B cell (primary cell): ENCODE data around the gene NPVF. TPM values are rescaled to one million over a fixed set of nuclear protein-coding genes. Genes with fewer than 3 reads are reported as not detected.

Source experiments
- ATAC-seq: fragments of 200-7000 bp; cut with Tn5 transposase; one replicate; pipeline ENCODE4 v1.10.0; 2021; ENCODE audit warnings: low read depth, mild to moderate bottlenecking, moderate number of reproducible peaks, moderate library complexity
- CTCF ChIA-PET: fragments of 350-600 bp; sonication (Branson Sonifier 250); formaldehyde crosslinking; loops from one replicate; lab custom pipeline; 2021; ENCODE audit warnings: antibody characterized with exemption, inconsistent platforms; lab: Charles Lee
- POLR2A ChIA-PET: fragments of 350-600 bp; sonication (Branson Sonifier 250); formaldehyde crosslinking; loops from one replicate; lab custom pipeline; 2021; ENCODE audit warnings: antibody characterized with exemption; lab: Charles Lee
- DNase-seq: peaks from one replicate; pipeline ENCODE4 v3.0.0; 2013
- H2AFZ ChIP-seq: 2 replicates; pipeline ENCODE4 v1.6.1; 2012; ENCODE audit warnings: mild to moderate bottlenecking, low read depth, low read length; ENCODE audit not compliant: insufficient read depth, poor library complexity, severe bottlenecking
- H3K27ac ChIP-seq, 2 donors: 1 replicate in 1 of 2; 2 replicates in 1 of 2; pipeline ENCODE4 v1.5.1; 2012 to 2013; ENCODE audit warnings: low read length in 2 of 2, mild to moderate bottlenecking in 2 of 2, moderate library complexity in 1 of 2
- H3K27me3 ChIP-seq, 4 experiments: fragments of 200-600 bp in 1 of 4; sonication (generic) in 1 of 4; replicated peaks in 1 of 4; 1 replicate in 2 of 4; 2 replicates in 2 of 4; pipeline versions ENCODE4 v1.6.1 to v1.7.0; 2013 to 2016; ENCODE audit warnings: low read length in 3 of 4, mild to moderate bottlenecking in 2 of 4, mixed read lengths in 1 of 4, moderate library complexity in 1 of 4; ENCODE audit not compliant: insufficient read depth in 4 of 4, control insufficient read depth in 3 of 4; ENCODE audit errors: control extremely low read depth in 1 of 4
- H3K36me3 ChIP-seq, 2 experiments: replicated peaks in 1 of 2; 1 replicate in 1 of 2; 2 replicates in 1 of 2; pipeline versions ENCODE4 v1.6.1 to v1.7.1; 2013; ENCODE audit warnings: low read length in 1 of 2; ENCODE audit not compliant: insufficient read depth in 2 of 2, control insufficient read depth in 1 of 2; ENCODE audit errors: control extremely low read depth in 1 of 2, extremely low read depth in 1 of 2
- H3K4me1 ChIP-seq, 2 donors: fragments of 200-600 bp in 1 of 2; sonication (generic) in 1 of 2; 1 replicate in 1 of 2; 2 replicates in 1 of 2; pipeline versions ENCODE4 v1.5.1 to v1.6.1; 2013 to 2017; ENCODE audit warnings: low read length in 2 of 2; ENCODE audit not compliant: control insufficient read depth in 2 of 2, insufficient read depth in 2 of 2
- H3K4me2 ChIP-seq: replicated peaks from 2 replicates; pipeline ENCODE3; 2012; ENCODE audit warnings: mild to moderate bottlenecking, low read depth, low read length; ENCODE audit not compliant: poor library complexity, severe bottlenecking
- H3K4me3 ChIP-seq, 5 experiments: fragments of 200-600 bp in 1 of 5; sonication (generic) in 1 of 5; 1 replicate in 3 of 5; 2 replicates in 2 of 5; pipeline versions ENCODE4 v1.5.1 to v1.7.0; 2011 to 2016; ENCODE audit warnings: low read length in 4 of 5, mild to moderate bottlenecking in 4 of 5, low read depth in 2 of 5, control low read depth in 1 of 5, moderate library complexity in 1 of 5; ENCODE audit not compliant: insufficient read depth in 1 of 5; ENCODE audit errors: control extremely low read depth in 1 of 5, extremely low read depth in 1 of 5
- H3K79me2 ChIP-seq: fragments of 200-600 bp; sonication (generic); one replicate; pipeline ENCODE4 v1.6.0; 2016; ENCODE audit warnings: low read length; ENCODE audit not compliant: control insufficient read depth, insufficient read depth
- H3K9ac ChIP-seq: fragments of 200-600 bp; sonication (generic); 2 replicates; pipeline ENCODE4 v1.6.1; 2017; ENCODE audit warnings: mild to moderate bottlenecking, low read length, moderate library complexity
- H3K9me3 ChIP-seq, 3 donors: one replicate each; pipeline versions ENCODE4 v1.6.1 to v1.7.1; 2013; ENCODE audit warnings: low read length in 2 of 3; ENCODE audit not compliant: control insufficient read depth in 2 of 3, insufficient read depth in 1 of 3; ENCODE audit errors: control extremely low read depth in 1 of 3
- H4K20me1 ChIP-seq: 2 replicates; pipeline ENCODE4 v1.6.0; 2012; ENCODE audit warnings: mild to moderate bottlenecking, low read length; ENCODE audit not compliant: insufficient read depth, control insufficient read depth, poor library complexity, severe bottlenecking
- H3K27ac Mint-ChIP-seq: one replicate; pipeline ENCODE4 v1.8.0; 2021; ENCODE audit warnings: mixed read lengths
- H3K27me3 Mint-ChIP-seq: one replicate; pipeline ENCODE4 v1.8.0; 2021; ENCODE audit warnings: mixed read lengths
- H3K4me1 Mint-ChIP-seq: one replicate; pipeline ENCODE4 v1.8.0; 2021; ENCODE audit warnings: mixed read lengths
- H3K4me3 Mint-ChIP-seq: one replicate; pipeline ENCODE4 v1.8.0; 2021; ENCODE audit warnings: mixed read lengths
- H3K9me3 Mint-ChIP-seq: one replicate; pipeline ENCODE4 v1.8.0; 2022; ENCODE audit warnings: mixed read lengths; ENCODE audit not compliant: insufficient read depth
- CTCF ChIP-seq: fragments of 200-600 bp; IDR thresholded peaks from one replicate; pipeline ENCODE4 v1.8.0; 2022; ENCODE audit warnings: antibody characterized with exemption, mild to moderate bottlenecking
- EZH2 ChIP-seq: IDR thresholded peaks from 2 replicates; pipeline ENCODE4 v1.6.1; 2012; ENCODE audit warnings: borderline replicate concordance, low read depth, mild to moderate bottlenecking, moderate library complexity, low read length; ENCODE audit not compliant: insufficient read depth, poor library complexity, severe bottlenecking
- WGBS: methylation state at CpG from one replicate; pipeline ENCODE4 v1.1.5; 2013; ENCODE audit warnings: missing lambda C conversion rate; ENCODE audit not compliant: insufficient coverage; 5-methylcytosine and 5-hydroxymethylcytosine counted together
- intact Hi-C: fragments of 100-400 bp; cut with micrococcal nuclease; formaldehyde crosslinking; loops from one replicate; pipeline ENCODE4 v1.10.0; 2022
- polyA plus RNA-seq: library from polyadenylated mRNA; depleted of rRNA; stranded (reverse); fragments of >200 nt; gene quantifications from 2 replicates; pipeline ENCODE4 v1.2.3, GENCODE V29; 2012
- total RNA-seq, 2 donors: library from RNA; stranded (reverse); fragments of 120-200 nt in 1 of 2; gene quantifications; 1 replicate in 1 of 2; 2 replicates in 1 of 2; pipeline versions ENCODE4 v1.2.3 to v1.2.4, GENCODE V29; 2013 to 2022

NPVF gene
- total and polyA plus RNA-seq, 2 donors (not counting 1 experiment from before 2014, with no cell fraction given) = not detected

- Mint-ChIP-seq H3K4me3 (no peak overlapping the region), H3K27ac (no peak overlapping the region), H3K4me1 (no peaks in the 10 kb centered on the region), H3K27me3 (peaks cover 43% of the 10 kb centered on the region), H3K9me3 (peaks cover 4% of the 10 kb centered on the region)
- ChIA-PET POLR2A (no interaction called here), CTCF (no interaction called here)
- Histone ChIP-seq H3K9ac (no peak overlapping the region), H2AFZ (no peak overlapping the region), H3K4me2 (no peak overlapping the region), H4K20me1 (no peaks in the 10 kb centered on the region), H3K36me3 (no peaks in the 10 kb centered on the region), H3K27me3 (peaks cover 0 to 14% (median 6%) of the 10 kb centered on the region in 4 experiments), H3K4me3 (no peak overlapping the region), H3K9me3 (peaks cover 0 to 3% (median 0%) of the 10 kb centered on the region in 3 donors), H3K79me2 (no peaks in the 10 kb centered on the region), H3K4me1 (no peaks in the 10 kb centered on the region), H3K27ac (no peak overlapping the region)
- intact Hi-C loops = no loop called here
- WGBS = no CpG with 5 or more reads among the region's 1 CpG
- TF ChIP-seq EZH2 = no peak
- no peak for TF ChIP-seq CTCF
- ATAC-seq = no peak
- no peak for DNase-seq
Measured at GRCh38 chr7:25208525-25209221, 19.6 kb downstream of the NPVF start.

- no peak for DNase-seq
- Histone ChIP-seq H3K4me3 (no peak overlapping the region), H3K9me3 (peaks cover 0 to 3% (median 0%) of the 10 kb centered on the region in 3 donors), H3K79me2 (no peaks in the 10 kb centered on the region), H2AFZ (no peak overlapping the region), H3K36me3 (no peaks in the 10 kb centered on the region), H3K9ac (no peak overlapping the region), H3K4me1 (no peaks in the 10 kb centered on the region), H3K27me3 (peaks cover 0 to 14% (median 7%) of the 10 kb centered on the region in 4 experiments), H3K4me2 (no peak overlapping the region), H4K20me1 (no peaks in the 10 kb centered on the region), H3K27ac (no peak overlapping the region)
- Mint-ChIP-seq H3K4me1 (no peaks in the 10 kb centered on the region), H3K27me3 (peaks cover 44% of the 10 kb centered on the region), H3K4me3 (no peak overlapping the region), H3K9me3 (peaks cover 4% of the 10 kb centered on the region), H3K27ac (no peak overlapping the region)
- intact Hi-C loops = no loop called here
- WGBS = 83% methylated on average over 1 of the region's 3 CpGs
- TF ChIP-seq CTCF (no peak), EZH2 (no peak)
- ATAC-seq = no peak
- ChIA-PET POLR2A (no interaction called here), CTCF (interaction anchor here (1.4 kb wide), 1 partner anchor 9 kb away, joined by 3 read pairs; no protein-coding TSS in a partner anchor)
Measured at GRCh38 chr7:25207887-25208286, 20.4 kb downstream of the NPVF start.
